Astrocyte (in vitro differentiated cells and primary cell): Measurements from ENCODE around the gene C11orf54. TPM values are rescaled to one million over a fixed set of nuclear protein-coding genes. Genes with fewer than 3 reads are reported as not detected.

Experiments
- DNase-seq: peaks from one replicate; pipeline ENCODE4 v3.0.0-alpha.2; 2010; ENCODE audit warnings: low read depth
- FAIRE-seq: peaks from 2 replicates; lab custom pipeline; 2011; peaks lifted over from hg19 to GRCh38; lab: Jason Lieb, UNC
- H2AFZ ChIP-seq: 2 replicates; pipeline ENCODE4 v1.6.0; 2012; ENCODE audit warnings: low read depth, low read length, inconsistent platforms
- H3K27ac ChIP-seq: 2 replicates; pipeline ENCODE4 v1.5.1; 2011; ENCODE audit warnings: low read depth, low read length, inconsistent platforms
- H3K27me3 ChIP-seq: 2 replicates; pipeline ENCODE4 v1.6.0; 2011; ENCODE audit warnings: low read length, inconsistent platforms; ENCODE audit not compliant: insufficient read depth
- H3K36me3 ChIP-seq: 2 replicates; pipeline ENCODE4 v1.5.1; 2011; ENCODE audit warnings: low read length, inconsistent platforms; ENCODE audit not compliant: insufficient read depth
- H3K4me1 ChIP-seq: 2 replicates; pipeline ENCODE4 v1.5.1; 2011; ENCODE audit warnings: low read length, inconsistent platforms; ENCODE audit not compliant: insufficient read depth
- H3K4me2 ChIP-seq: 2 replicates; pipeline ENCODE4 v1.6.0; 2012; ENCODE audit warnings: low read length, inconsistent platforms
- H3K4me3 ChIP-seq: 2 replicates; pipeline ENCODE4 v1.5.1; 2011; ENCODE audit warnings: low read depth, mild to moderate bottlenecking, low read length, inconsistent platforms; ENCODE audit not compliant: insufficient read depth
- H3K79me2 ChIP-seq: 2 replicates; pipeline ENCODE4 v1.6.0; 2012; ENCODE audit warnings: mild to moderate bottlenecking, low read length, inconsistent platforms; ENCODE audit not compliant: insufficient read depth
- H3K9ac ChIP-seq: 2 replicates; pipeline ENCODE4 v1.6.0; 2012; ENCODE audit warnings: mild to moderate bottlenecking, low read length, inconsistent platforms
- H3K9me3 ChIP-seq: 2 replicates; pipeline ENCODE4 v1.5.1; 2012; ENCODE audit warnings: low read depth, mild to moderate bottlenecking, low read length, inconsistent platforms; ENCODE audit not compliant: insufficient read depth
- H4K20me1 ChIP-seq: 2 replicates; pipeline ENCODE4 v1.6.0; 2012; ENCODE audit warnings: low read length, inconsistent platforms; ENCODE audit not compliant: insufficient read depth
- H3K27ac Mint-ChIP-seq: one replicate; pipeline ENCODE4 v1.8.0; 2021; ENCODE audit warnings: mild to moderate bottlenecking, mixed read lengths; ENCODE audit not compliant: unreplicated experiment
- H3K27me3 Mint-ChIP-seq: one replicate; pipeline ENCODE4 v1.8.0; 2021; ENCODE audit warnings: low read depth, mixed read lengths; ENCODE audit not compliant: unreplicated experiment
- H3K36me3 Mint-ChIP-seq: one replicate; pipeline ENCODE4 v1.8.0; 2021; ENCODE audit warnings: low read depth, mixed read lengths; ENCODE audit not compliant: unreplicated experiment
- H3K4me1 Mint-ChIP-seq: one replicate; pipeline ENCODE4 v1.8.0; 2021; ENCODE audit warnings: low read depth, mixed read lengths; ENCODE audit not compliant: unreplicated experiment
- H3K4me3 Mint-ChIP-seq: one replicate; pipeline ENCODE4 v1.8.0; 2021; ENCODE audit warnings: mild to moderate bottlenecking, moderate library complexity, mixed read lengths; ENCODE audit not compliant: unreplicated experiment
- H3K9me3 Mint-ChIP-seq: one replicate; pipeline ENCODE4 v1.8.0; 2021; ENCODE audit warnings: mild to moderate bottlenecking, mixed read lengths; ENCODE audit not compliant: unreplicated experiment
- CTCF ChIP-seq: IDR thresholded peaks from 2 replicates; pipeline ENCODE4 v1.5.1; 2011; ENCODE audit warnings: low read depth, mild to moderate bottlenecking, inconsistent platforms, low read length, moderate library complexity; ENCODE audit not compliant: insufficient read depth
- EZH2 ChIP-seq: IDR thresholded peaks from 2 replicates; pipeline ENCODE4 v1.6.1; 2012; ENCODE audit warnings: mild to moderate bottlenecking, low read length, inconsistent platforms; ENCODE audit not compliant: insufficient read depth
- total RNA-seq: library from RNA; stranded (reverse); gene quantifications from 2 replicates; pipeline ENCODE4 v1.2.1, GENCODE V29; 2021

C11orf54 gene
- total RNA-seq, 1 donor from 2014 or later = 14.8 TPM

GRCh38 chr11:93730108-93731107, 11.1 kb upstream of the C11orf54 start:
- Histone ChIP-seq H3K79me2 (peaks cover 32% of the 10 kb centered on the region), H3K36me3 (peaks cover 82% of the 10 kb centered on the region), H3K27me3 (no peaks in the 10 kb centered on the region), H3K9ac (no peak overlapping the region), H3K4me2 (no peak overlapping the region), H3K4me3 (no peak overlapping the region), H4K20me1 (peaks cover 52% of the 10 kb centered on the region), H3K9me3 (no peaks in the 10 kb centered on the region), H2AFZ (no peak overlapping the region), H3K4me1 (no peaks in the 10 kb centered on the region), H3K27ac (no peak overlapping the region)
- Mint-ChIP-seq H3K36me3 (peaks cover 14% of the 10 kb centered on the region), H3K27ac (peak overlapping the region; percentile 47), H3K4me1 (peaks cover 24% of the 10 kb centered on the region), H3K9me3 (no peaks in the 10 kb centered on the region), H3K4me3 (no peak overlapping the region), H3K27me3 (no peaks in the 10 kb centered on the region)
- DNase-seq (no peak), FAIRE-seq (no peak)
- no peak for TF ChIP-seq EZH2
- no peak for TF ChIP-seq CTCF

GRCh38 chr11:93732237-93732892, 9.1 kb upstream of the C11orf54 start:
- TF ChIP-seq EZH2 = no peak
- TF ChIP-seq CTCF = no peak
- no peak for FAIRE-seq
- peaks cover 19% of the 10 kb centered on the region for H3K36me3 Mint-ChIP-seq

More at GRCh38 chr11:93732237-93732892, 9.1 kb upstream of the C11orf54 start:
- no peaks in the 10 kb centered on the region for H3K27me3 Mint-ChIP-seq
- Histone ChIP-seq H3K79me2 (peaks cover 51% of the 10 kb centered on the region), H3K36me3 (peaks cover 93% of the 10 kb centered on the region), H3K9ac (no peak overlapping the region), H3K4me2 (no peak overlapping the region), H3K4me3 (no peak overlapping the region), H3K4me1 (peaks cover 4% of the 10 kb centered on the region), H2AFZ (no peak overlapping the region), H3K9me3 (no peaks in the 10 kb centered on the region), H3K27me3 (no peaks in the 10 kb centered on the region), H4K20me1 (peaks cover 72% of the 10 kb centered on the region), H3K27ac (no peak overlapping the region)
- peaks cover 39% of the 10 kb centered on the region for H3K4me1 Mint-ChIP-seq
- H3K4me3 Mint-ChIP-seq = no peak overlapping the region
- H3K9me3 Mint-ChIP-seq = no peaks in the 10 kb centered on the region
- no peak overlapping the region for H3K27ac Mint-ChIP-seq
- no peak for DNase-seq
